ENCODE results near the gene LIPA. TPM values are rescaled to one million over a fixed set of nuclear protein-coding genes. Genes with fewer than 3 reads are reported as not detected.

The LIPA gene
- total RNA-seq, 1 experiment from 2014 or later = 40.3 TPM

DNA sequence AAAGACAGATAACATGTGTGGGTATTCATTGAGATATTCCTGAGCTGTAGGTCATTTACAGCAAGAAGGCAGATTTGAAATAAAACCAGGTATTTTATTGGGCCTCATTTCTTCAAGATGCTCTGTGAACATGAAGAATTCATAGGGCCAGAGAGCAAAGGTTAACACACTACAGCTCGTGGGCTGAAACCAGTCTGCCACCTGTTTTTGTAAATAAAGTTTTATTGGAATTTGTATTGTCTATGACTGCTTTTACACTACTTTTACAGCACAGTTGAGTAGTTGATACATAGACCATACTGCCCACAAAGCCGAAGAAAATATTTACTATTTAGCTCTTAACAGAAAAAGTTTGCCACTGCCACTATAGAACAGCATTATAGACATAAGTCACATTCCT is 22.1 kb upstream of the LIPA start:
- ChIA-PET CTCF (no interaction called here), POLR2A (ENCODE audit: low non-redundant PET) (interaction anchor here (1.3 kb wide), 1 partner anchor 11 kb away, joined by 3 read pairs; no protein-coding TSS in a partner anchor)
- no peaks in the 10 kb centered on the region for H3K27me3 ChIP-seq (replicated peaks; ENCODE audit: insufficient read depth, low read depth, low read length, poor library complexity)
- H3K4me1 ChIP-seq (ENCODE audit: insufficient read depth, low read length, poor library complexity, severe bottlenecking) = peaks cover 11% of the 10 kb centered on the region
- no peak overlapping the region for H3K27ac ChIP-seq (ENCODE audit: low read depth, low read length, poor library complexity, severe bottlenecking)
- BruUV-seq (replicated peaks) = no TSS peak
- no peak overlapping the region for H3K4me3 ChIP-seq (ENCODE audit: low read depth, low read length, poor library complexity, severe bottlenecking)
- DNase-seq (ENCODE audit: low spot score) = no peak
- no peaks in the 10 kb centered on the region for H3K9me3 ChIP-seq (ENCODE audit: low read depth, low read length, poor library complexity, severe bottlenecking)
- intact Hi-C loops (cut with micrococcal nuclease; ENCODE audit: unreplicated experiment) = no loop called here
- TF ChIP-seq, protein P1, sequence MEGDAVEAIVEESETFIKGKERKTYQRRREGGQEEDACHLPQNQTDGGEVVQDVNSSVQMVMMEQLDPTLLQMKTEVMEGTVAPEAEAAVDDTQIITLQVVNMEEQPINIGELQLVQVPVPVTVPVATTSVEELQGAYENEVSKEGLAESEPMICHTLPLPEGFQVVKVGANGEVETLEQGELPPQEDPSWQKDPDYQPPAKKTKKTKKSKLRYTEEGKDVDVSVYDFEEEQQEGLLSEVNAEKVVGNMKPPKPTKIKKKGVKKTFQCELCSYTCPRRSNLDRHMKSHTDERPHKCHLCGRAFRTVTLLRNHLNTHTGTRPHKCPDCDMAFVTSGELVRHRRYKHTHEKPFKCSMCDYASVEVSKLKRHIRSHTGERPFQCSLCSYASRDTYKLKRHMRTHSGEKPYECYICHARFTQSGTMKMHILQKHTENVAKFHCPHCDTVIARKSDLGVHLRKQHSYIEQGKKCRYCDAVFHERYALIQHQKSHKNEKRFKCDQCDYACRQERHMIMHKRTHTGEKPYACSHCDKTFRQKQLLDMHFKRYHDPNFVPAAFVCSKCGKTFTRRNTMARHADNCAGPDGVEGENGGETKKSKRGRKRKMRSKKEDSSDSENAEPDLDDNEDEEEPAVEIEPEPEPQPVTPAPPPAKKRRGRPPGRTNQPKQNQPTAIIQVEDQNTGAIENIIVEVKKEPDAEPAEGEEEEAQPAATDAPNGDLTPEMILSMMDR (conservative IDR thresholded peaks at IDR 0.05; ENCODE audit: low read depth, low read length) = no peak
- TF ChIP-seq EZH2 (IDR thresholded peaks at IDR 0.05; ENCODE audit: borderline replicate concordance, low read depth, low read length, poor library complexity, severe bottlenecking) = no peak
- H3K36me3 ChIP-seq (ENCODE audit: insufficient read depth, low read length, poor library complexity, severe bottlenecking) = no peaks in the 10 kb centered on the region

DNA sequence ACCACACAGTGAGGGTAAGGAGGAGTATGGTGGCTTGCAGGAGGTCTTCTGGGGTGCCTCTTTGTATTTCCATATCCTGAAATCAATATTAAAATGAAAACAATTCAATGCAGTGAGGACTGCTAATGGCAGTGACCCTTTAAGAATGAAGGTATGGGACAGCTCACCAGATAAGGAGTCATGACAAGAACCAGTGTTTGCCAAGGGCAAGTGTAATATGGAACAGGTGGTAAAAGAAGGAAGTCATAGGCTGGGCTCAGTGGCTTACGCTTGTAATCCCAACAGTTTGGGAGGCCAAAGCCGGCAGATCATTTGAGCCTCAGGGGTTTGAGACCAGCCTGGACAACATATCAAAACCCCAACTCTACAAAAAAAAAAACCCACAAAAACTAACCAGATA is 20.0 kb upstream of the LIPA start:
- Histone ChIP-seq H3K36me3 (ENCODE audit: insufficient read depth, low read length, poor library complexity, severe bottlenecking) (no peaks in the 10 kb centered on the region), H3K9me3 (ENCODE audit: low read depth, low read length, poor library complexity, severe bottlenecking) (no peaks in the 10 kb centered on the region), H3K4me1 (ENCODE audit: insufficient read depth, low read length, poor library complexity, severe bottlenecking) (no peaks in the 10 kb centered on the region), H3K4me3 (ENCODE audit: low read depth, low read length, poor library complexity, severe bottlenecking) (no peak overlapping the region), H3K27ac (ENCODE audit: low read depth, low read length, poor library complexity, severe bottlenecking) (no peak overlapping the region), H3K27me3 (replicated peaks; ENCODE audit: insufficient read depth, low read depth, low read length, poor library complexity) (no peaks in the 10 kb centered on the region)
- intact Hi-C loops (cut with micrococcal nuclease; ENCODE audit: unreplicated experiment) = no loop called here
- DNase-seq (ENCODE audit: low spot score) = no peak
- no TSS peak for BruUV-seq (replicated peaks)
- POLR2A ChIA-PET (ENCODE audit: low non-redundant PET) = no interaction called here
- CTCF ChIA-PET = no interaction called here
- TF ChIP-seq EZH2 (IDR thresholded peaks at IDR 0.05; ENCODE audit: borderline replicate concordance, low read depth, low read length, poor library complexity, severe bottlenecking) = no peak
- TF ChIP-seq, protein P1 (conservative IDR thresholded peaks at IDR 0.05; ENCODE audit: low read depth, low read length) = no peak

DNA sequence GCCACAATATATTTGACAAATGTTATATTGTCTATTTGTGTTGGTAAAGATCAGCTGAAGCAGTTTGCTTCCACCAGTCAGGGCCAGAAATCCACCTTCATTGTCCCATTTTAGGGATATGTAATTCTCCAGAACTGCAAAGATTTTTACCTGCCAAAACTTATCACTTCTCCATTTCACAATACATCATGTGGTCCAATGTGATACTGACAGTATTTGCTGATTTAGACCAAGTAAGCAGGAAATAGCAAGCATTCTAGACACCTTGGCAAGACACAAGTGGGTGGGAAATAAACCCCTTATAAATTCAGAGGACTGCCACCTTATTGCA is 18.5 kb upstream of the LIPA start:
- Histone ChIP-seq H3K36me3 (ENCODE audit: insufficient read depth, low read length, poor library complexity, severe bottlenecking) (no peaks in the 10 kb centered on the region), H3K27ac (ENCODE audit: low read depth, low read length, poor library complexity, severe bottlenecking) (no peak overlapping the region), H3K9me3 (ENCODE audit: low read depth, low read length, poor library complexity, severe bottlenecking) (no peaks in the 10 kb centered on the region), H3K27me3 (replicated peaks; ENCODE audit: insufficient read depth, low read depth, low read length, poor library complexity) (no peaks in the 10 kb centered on the region), H3K4me1 (ENCODE audit: insufficient read depth, low read length, poor library complexity, severe bottlenecking) (no peaks in the 10 kb centered on the region), H3K4me3 (ENCODE audit: low read depth, low read length, poor library complexity, severe bottlenecking) (no peak overlapping the region)
- intact Hi-C loops (cut with micrococcal nuclease; ENCODE audit: unreplicated experiment) = no loop called here
- BruUV-seq (replicated peaks) = no TSS peak
- TF ChIP-seq, protein P1 (conservative IDR thresholded peaks at IDR 0.05; ENCODE audit: low read depth, low read length) = no peak
- no peak for TF ChIP-seq EZH2 (IDR thresholded peaks at IDR 0.05; ENCODE audit: borderline replicate concordance, low read depth, low read length, poor library complexity, severe bottlenecking)
- no peak for DNase-seq (ENCODE audit: low spot score)
- POLR2A ChIA-PET (ENCODE audit: low non-redundant PET) = no interaction called here
- CTCF ChIA-PET = no interaction called here

Measured in A673 (cell line).